GM12892 (cell line): ENCODE results near the gene SERPING1.

Experiments used
- DNase-seq: peaks from one replicate; pipeline ENCODE4 v3.0.0; 2011; ENCODE audit not compliant: insufficient read length
- FAIRE-seq: peaks from 2 replicates; lab custom pipeline; 2011; peaks lifted over from hg19 to GRCh38; lab: Jason Lieb, UNC
- POLR2A ChIP-seq: IDR thresholded peaks from 2 replicates; pipeline ENCODE4 v1.6.1; 2011; ENCODE audit warnings: low read depth, low read length, control low read depth
- POLR2AphosphoS5 ChIP-seq: IDR thresholded peaks from 2 replicates; pipeline ENCODE4 v1.6.1; 2011; ENCODE audit warnings: low read depth, low read length, control low read depth
- TAF1 ChIP-seq: IDR thresholded peaks from 2 replicates; pipeline ENCODE4 v1.6.1; 2011; ENCODE audit warnings: low read depth, mild to moderate bottlenecking, control low read depth, low read length, borderline replicate concordance

The SERPING1 gene

GRCh38 chr11:57626895-57627294 lies 29.4 kb downstream of the SERPING1 start:
- TF ChIP-seq POLR2A (no peak), TAF1 (no peak), POLR2AphosphoS5 (no peak)
- no peak for DNase-seq
- no peak for FAIRE-seq

GRCh38 chr11:57630171-57630570 lies 32.7 kb downstream of the SERPING1 start:
- no peak for TF ChIP-seq POLR2A
- FAIRE-seq (no peak), DNase-seq (no peak)

GRCh38 chr11:57632116-57632515 lies 34.6 kb downstream of the SERPING1 start:
- no peak for TF ChIP-seq POLR2AphosphoS5
- TF ChIP-seq POLR2A, result no peak
- TF ChIP-seq TAF1, result no peak
- FAIRE-seq (no peak), DNase-seq (no peak)

- DNase-seq, result no peak
- no peak for FAIRE-seq
- TF ChIP-seq TAF1 (no peak), POLR2A (no peak), POLR2AphosphoS5 (no peak)
Measured at GRCh38 chr11:57633394-57634070, 36.0 kb downstream of the SERPING1 start.

- no peak for DNase-seq
- no peak for FAIRE-seq
- TF ChIP-seq POLR2AphosphoS5 (no peak), TAF1 (no peak), POLR2A (no peak)
Measured at GRCh38 chr11:57634311-57634710, 36.8 kb downstream of the SERPING1 start.

GRCh38 chr11:57635246-57635645 lies 37.8 kb downstream of the SERPING1 start:
- DNase-seq (no peak), FAIRE-seq (no peak)
- TF ChIP-seq POLR2AphosphoS5 (no peak), TAF1 (no peak), POLR2A (no peak)

- FAIRE-seq, result no peak
- DNase-seq, result no peak
- TF ChIP-seq TAF1 (no peak), POLR2A (no peak), POLR2AphosphoS5 (no peak)
Measured at GRCh38 chr11:57637626-57638004, 40.1 kb downstream of the SERPING1 start.

GRCh38 chr11:57638005-57638781 lies 40.7 kb downstream of the SERPING1 start:
- DNase-seq (no peak), FAIRE-seq (peak; percentile 50)
- TF ChIP-seq TAF1, result no peak
- TF ChIP-seq POLR2AphosphoS5, result no peak
- no peak for TF ChIP-seq POLR2A

- TF ChIP-seq POLR2A, result no peak
- no peak for TF ChIP-seq TAF1
- TF ChIP-seq POLR2AphosphoS5, result no peak
- DNase-seq (no peak), FAIRE-seq (peak; percentile 77)
Measured at GRCh38 chr11:57638811-57639320, 41.4 kb downstream of the SERPING1 start.

- FAIRE-seq, result no peak
- DNase-seq, result no peak
- TF ChIP-seq POLR2AphosphoS5 (no peak), POLR2A (no peak), TAF1 (no peak)
Measured at GRCh38 chr11:57639321-57640067, 42.0 kb downstream of the SERPING1 start.

GRCh38 chr11:57640068-57640800 lies 42.7 kb downstream of the SERPING1 start:
- TF ChIP-seq POLR2A, result no peak
- no peak for TF ChIP-seq POLR2AphosphoS5
- no peak for TF ChIP-seq TAF1
- DNase-seq (no peak), FAIRE-seq (no peak)
